ENCODE measurements around the gene XAF1.
"Not testable (repeated sequence)": the region's sequence is repeated elsewhere in the genome, so short reads cannot be mapped to it uniquely, and the experiment has no call there.

Gene XAF1

DNA sequence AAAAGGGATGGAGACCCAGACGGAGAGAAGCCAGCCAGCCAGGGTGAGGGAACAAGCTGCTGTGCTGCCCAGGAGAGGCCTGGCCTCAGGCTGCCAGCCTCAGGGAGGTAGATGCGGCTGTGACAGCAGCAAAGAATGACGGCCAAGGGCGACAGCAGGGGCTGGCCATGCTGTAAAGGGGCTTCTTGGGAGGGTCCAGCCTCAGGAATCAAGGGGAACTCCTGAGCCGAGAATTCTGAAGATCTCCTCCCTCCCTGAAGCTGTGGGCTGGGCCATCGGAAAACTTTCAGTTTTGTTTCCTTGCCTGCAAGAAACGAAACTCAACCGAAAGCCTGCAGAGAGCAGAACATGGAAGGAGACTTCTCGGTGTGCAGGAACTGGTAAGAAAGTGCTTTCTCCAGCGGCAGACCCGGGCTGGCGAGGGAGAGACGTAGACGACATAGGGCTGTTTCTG is at the start of gene XAF1:
XAF1 (plus strand) TSS at position 316 of the 454 bp plus-strand sequence; CDS start at position 349, 33 bp downstream.
- DNase-seq, result peak; percentile 75

- no peak for DNase-seq
Measured at GRCh38 chr17:6706499-6706898, 49.3 kb upstream of the XAF1 start.

DNA sequence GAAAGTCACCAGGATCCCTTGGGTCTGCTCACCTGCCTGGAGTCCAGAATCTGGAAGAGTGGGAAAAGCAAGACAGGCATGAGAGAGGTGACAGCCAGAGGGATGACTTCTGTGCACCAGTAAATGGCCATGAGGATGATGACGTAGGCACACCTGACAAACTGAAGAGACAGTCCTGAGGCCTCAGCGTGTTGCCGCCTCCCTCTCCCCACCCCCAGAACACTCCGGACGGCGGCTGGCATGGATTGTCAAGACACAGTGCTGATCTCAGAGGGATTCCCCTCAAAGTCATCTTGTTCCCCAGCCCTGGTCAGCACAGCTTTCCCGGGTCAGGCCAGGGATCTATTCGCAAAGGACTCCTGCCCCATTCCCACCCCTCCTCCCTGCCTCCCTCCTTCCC is 48.9 kb upstream of the XAF1 start:
- no peak for DNase-seq

- peak; percentile 7 for DNase-seq
Measured at GRCh38 chr17:6708357-6708961, 47.4 kb upstream of the XAF1 start.

- DNase-seq, result peak; percentile 38
Measured at GRCh38 chr17:6710317-6710716, 45.5 kb upstream of the XAF1 start.

GRCh38 chr17:6711081-6711674 is 44.7 kb upstream of the XAF1 start:
- DNase-seq, result no peak

- no peak for DNase-seq
Measured at GRCh38 chr17:6711681-6712057, 44.2 kb upstream of the XAF1 start.

- no peak for DNase-seq
Measured at GRCh38 chr17:6712058-6712853, 43.6 kb upstream of the XAF1 start.

GRCh38 chr17:6712854-6713129 is 43.1 kb upstream of the XAF1 start:
- DNase-seq, result no peak

DNA sequence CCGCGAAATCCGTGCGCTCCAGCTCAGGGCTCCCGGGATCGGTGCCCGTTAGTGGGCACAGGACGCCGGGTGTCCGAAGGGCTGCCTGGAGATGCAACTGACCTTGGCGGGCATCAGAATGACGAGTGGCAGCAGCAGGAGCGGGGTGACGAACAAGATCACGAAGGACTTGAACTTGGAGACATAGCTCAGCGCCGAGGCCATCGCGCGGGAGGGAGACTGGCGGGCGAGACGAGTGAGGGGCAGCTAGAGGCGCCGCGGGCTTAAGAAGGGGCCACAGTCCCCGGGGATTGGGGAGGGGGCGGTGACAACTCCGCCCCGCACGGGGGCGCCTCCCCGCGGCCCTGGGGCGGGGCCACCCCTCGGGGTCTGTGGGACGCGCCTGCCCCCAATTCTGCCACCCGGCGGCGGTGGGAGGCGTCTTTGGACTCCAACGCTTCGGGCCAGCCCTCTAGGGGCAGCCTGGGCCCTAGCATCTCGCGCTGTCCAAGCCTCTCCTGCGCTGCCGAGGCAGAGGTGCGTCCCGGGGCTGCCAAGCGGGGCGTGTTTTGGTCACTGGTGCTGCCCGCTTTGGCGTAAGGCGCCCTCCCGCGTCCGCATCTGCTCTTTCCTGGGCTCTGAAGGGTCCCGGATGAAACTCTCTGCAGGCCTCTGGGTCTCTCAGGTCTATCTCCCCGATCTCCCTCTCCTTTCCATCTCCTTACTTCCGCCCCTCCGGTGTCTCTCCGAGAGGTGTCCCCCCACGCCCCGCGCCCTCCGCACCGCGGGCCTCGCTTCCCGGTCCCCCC is 42.5 kb upstream of the XAF1 start, which contains the start of gene SLC13A5:
SLC13A5 (minus strand) TSS at position 240 of the 788 bp plus-strand sequence; CDS start at position 204, 36 bp downstream.
- DNase-seq, result peak; percentile 63

DNA sequence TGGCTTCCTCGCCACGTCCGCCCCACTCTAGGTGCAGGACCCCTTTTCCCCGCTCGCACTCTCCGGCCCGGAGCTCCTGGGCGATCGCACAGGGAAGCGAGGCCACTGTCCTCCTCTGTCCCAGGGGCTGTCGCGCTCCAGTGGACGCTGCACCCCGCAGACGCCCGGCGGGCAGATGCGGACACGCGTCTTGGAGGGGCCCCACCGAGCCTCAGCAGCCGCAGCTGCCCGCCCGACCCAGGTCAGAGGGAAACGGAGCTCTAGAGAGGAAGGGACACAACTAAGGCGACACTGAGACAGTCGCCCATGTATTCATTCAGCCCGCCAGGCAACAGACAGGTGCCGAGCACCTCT is 42.0 kb upstream of the XAF1 start:
- no peak for DNase-seq

DNA sequence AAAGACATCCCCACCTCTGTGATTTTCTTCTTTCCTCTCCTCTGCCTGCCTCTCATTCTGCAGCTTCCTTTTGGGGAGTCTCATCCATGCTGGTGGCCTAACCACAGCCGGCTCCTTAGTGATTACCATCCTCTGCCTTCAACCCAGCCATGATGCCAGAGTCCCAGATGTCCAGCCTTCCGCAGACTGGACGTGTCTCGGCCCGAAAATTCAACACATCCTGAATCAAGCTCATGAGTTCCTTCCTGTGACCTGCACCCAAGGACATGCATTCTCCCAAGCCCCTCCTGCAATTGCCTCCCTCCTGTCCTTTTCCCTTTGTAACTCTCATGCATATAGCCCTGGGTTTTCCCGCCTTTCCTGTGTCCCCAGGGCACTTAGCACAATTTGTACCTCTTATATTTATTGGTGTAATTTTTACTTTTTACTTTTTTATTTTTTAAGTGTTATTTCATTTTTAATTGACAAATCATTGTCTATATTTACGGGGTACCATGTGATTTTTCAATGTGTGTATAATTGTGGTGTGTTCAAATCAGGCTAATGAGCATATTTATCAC is 41.5 kb upstream of the XAF1 start:
- DNase-seq, result no peak

GRCh38 chr17:6716736-6717135 is 39.1 kb upstream of the XAF1 start:
- no peak for DNase-seq

DNA sequence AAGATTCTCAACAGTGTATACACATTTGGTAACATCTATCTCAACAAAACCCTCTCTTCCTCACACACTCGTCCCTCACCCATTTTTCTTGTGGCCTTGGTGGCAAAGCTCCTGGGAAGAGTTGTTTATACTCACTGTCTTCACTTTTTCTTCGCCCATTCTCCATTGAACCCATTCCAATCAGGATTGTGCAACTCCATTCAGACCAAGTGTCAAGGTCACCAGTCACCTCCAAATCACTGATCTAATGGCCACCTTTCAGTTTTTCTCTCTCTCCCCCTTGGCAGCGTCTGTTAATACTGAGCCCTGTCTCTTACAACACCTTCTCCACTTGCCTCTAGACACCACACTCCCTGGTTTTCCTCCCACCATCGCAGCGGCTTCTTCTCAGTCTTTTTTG is 34.1 kb upstream of the XAF1 start:
- DNase-seq, result no peak

DNA sequence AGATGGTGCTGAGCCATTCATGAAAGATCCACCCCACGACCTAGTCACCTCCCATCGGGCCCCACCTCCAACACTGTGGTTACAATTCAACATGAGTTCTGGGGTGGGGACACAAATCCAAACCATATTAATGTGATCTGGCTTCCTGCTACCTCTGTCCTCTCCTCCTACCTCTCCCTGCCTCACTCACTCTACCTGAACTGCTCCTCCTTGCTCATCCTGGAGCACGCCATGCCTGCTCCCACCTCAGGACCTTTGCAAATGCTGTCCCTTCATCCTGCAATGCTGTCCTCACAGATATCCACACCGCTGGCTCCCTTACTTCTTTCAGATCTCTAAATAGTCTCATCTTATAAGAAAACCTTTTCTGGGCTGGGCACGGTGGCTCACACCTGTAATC is 31.8 kb upstream of the XAF1 start:
- no peak for DNase-seq

DNA sequence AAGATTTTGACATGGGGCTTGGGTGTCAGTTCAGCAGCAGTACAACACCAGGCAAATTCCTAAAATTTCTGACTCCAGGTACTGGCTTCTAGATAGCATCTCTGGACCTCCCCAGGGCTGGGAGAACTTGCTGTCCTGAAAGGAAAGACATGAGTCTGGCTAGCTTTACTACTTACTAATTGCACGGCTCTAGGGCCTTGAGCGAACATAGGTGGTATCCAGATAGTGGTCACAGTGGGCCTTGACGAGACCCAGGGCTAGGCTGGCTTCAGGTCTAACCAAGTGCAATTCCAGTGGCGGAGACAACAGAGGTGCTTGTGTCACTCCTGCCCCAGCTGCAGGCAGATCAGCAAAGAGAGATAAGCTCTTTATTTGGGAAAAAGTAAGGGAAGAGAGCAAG is 26.3 kb upstream of the XAF1 start:
- DNase-seq, result no peak

DNA sequence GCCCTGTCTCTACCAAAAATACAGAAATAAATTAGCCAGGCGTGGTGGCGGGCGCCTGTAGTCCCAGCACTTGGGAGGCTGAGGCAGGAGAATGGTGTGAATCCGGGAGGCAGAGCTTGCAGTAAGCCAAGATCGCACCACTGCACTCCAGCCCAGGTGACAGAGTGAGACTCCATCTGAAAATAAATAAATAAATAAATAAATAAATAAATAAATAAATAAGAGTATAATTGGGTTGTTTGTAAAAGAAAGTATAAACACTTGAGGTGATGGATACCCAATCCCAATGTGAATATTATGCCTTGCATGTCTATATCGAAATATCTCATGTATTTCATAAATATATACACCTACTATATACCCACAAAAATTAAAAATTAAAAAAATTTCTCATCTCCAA is 9.2 kb upstream of the XAF1 start:
- not testable (repeated sequence) for DNase-seq

DNA sequence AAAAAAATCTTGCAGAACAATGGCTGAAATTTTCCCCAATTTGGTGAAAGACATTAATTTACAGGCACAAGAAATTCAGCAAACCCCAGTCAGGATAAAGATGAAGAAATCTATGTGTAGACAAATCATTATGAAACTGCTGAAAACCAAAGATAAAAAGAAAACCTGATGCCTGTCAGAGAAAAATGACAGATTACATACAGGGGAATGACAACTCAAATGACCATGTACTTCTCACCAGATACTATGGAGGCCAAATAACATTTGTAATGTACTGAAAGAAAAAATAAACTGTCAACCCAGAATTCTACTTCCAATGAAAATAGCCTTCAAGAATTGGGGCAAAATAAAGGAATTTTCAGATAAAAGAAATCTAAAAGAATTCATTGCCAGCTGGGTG is 7.2 kb upstream of the XAF1 start:
- DNase-seq, result no peak

DNA sequence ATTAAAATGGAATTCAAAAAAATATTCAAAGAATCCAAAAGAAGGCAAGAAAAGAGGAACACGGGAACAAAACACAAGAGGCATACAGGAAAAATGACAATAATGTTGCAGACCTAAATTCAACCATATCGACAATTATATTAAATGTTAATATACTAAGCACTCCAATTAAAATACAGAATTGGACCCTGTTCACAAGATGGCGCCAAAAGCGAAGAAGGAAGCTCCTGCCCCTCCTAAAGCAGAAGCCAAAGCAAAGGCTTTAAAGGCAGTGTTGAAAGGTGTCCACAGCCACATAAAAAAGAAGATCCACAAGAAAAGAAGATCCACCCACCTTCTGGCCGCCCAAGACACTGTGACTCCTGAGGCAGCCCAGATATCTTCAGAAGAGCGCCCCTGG is 6.3 kb upstream of the XAF1 start:
- DNase-seq, result no peak

- no peak for DNase-seq
Measured at GRCh38 chr17:6752068-6752909, 3.6 kb upstream of the XAF1 start.

DNA sequence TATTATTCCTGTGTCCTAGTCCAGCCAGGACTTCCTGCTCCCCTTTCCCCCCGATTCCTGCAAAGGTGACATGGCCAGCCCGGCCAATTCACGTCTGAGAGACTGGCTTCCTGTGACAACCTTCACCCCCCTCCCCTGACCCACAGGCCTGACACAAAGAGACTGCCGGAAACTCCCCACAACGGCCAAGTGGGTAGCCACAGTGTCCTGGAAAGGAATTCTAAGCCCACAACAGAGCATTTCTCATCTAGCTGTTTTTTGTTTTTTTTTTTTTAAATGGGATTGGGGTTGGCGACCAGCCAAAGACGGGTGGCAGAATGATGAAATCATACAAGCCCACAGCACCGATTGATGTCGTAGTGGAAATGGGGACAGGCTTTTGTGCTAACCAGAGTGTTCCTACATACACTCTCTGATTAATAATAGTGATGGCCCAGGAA is 2.8 kb upstream of the XAF1 start:
- DNase-seq, result peak; percentile 72

- DNase-seq, result no peak
Measured at GRCh38 chr17:6753546-6753945, 2.3 kb upstream of the XAF1 start.

All from activated CD8-positive, alpha-beta memory T cell treated with anti-CD3 and anti-CD28 coated beads for 24 hours (primary cell).